Endothelial cell of umbilical vein (primary cell): ENCODE data around the gene MS4A6E. TPM values are rescaled to one million over a fixed set of nuclear protein-coding genes. Genes with fewer than 3 reads are reported as not detected.

Source experiments
- BruUV-seq: library from RNA; stranded (reverse); fragments of 400-500 nt; replicated peaks from 2 replicates; lab custom pipeline; 2021; lab: Mats Ljungman, UMichigan
- CTCF ChIA-PET: fragments of 300-600, 350-600 bp; sonication (Branson Sonifier 250); formaldehyde crosslinking; loops from one replicate; lab custom pipeline; 2021; ENCODE audit warnings: antibody characterized with exemption, inconsistent platforms; lab: Charles Lee
- POLR2A ChIA-PET: fragments of 300-600, 350-600 bp; sonication (Branson Sonifier 250); formaldehyde crosslinking; loops from one replicate; lab custom pipeline; 2021; ENCODE audit warnings: antibody characterized with exemption, inconsistent platforms; lab: Charles Lee
- DNase-seq: peaks from one replicate; pipeline ENCODE4 v3.0.0-alpha.2; 2011; ENCODE audit warnings: low read depth, low spot score
- FAIRE-seq: peaks from 2 replicates; lab custom pipeline; 2011; peaks lifted over from hg19 to GRCh38; lab: Jason Lieb, UNC
- H2AFZ ChIP-seq: 2 replicates; pipeline ENCODE4 v1.6.0; 2012; ENCODE audit warnings: low read depth, low read length, control low read depth, inconsistent platforms
- H3K27ac ChIP-seq: 2 replicates; pipeline ENCODE4 v1.5.1; 2011; ENCODE audit warnings: low read depth, mild to moderate bottlenecking, control low read depth, low read length, moderate library complexity; ENCODE audit not compliant: insufficient read depth
- H3K27me3 ChIP-seq, 2 experiments: 2 replicates each; pipeline versions ENCODE4 v1.6.0 to v1.6.1; 2011; ENCODE audit warnings: low read length in 2 of 2, mixed read lengths in 1 of 2; ENCODE audit not compliant: control insufficient read depth in 2 of 2, insufficient read depth in 2 of 2
- H3K36me3 ChIP-seq, 2 experiments: 2 replicates in 1 of 2; 3 replicates in 1 of 2; pipeline ENCODE4 v1.5.1; 2011; ENCODE audit warnings: low read length in 2 of 2, mild to moderate bottlenecking in 1 of 2, moderate library complexity in 1 of 2; ENCODE audit not compliant: control insufficient read depth in 2 of 2, insufficient read depth in 2 of 2; ENCODE audit errors: extremely low read depth in 1 of 2
- H3K4me1 ChIP-seq: 3 replicates; pipeline ENCODE4 v1.5.1; 2011; ENCODE audit warnings: mild to moderate bottlenecking, low read length; ENCODE audit not compliant: control insufficient read depth, insufficient read depth; ENCODE audit errors: extremely low read depth
- H3K4me2 ChIP-seq: 2 replicates; pipeline ENCODE4 v1.6.1; 2011; ENCODE audit warnings: low read length, control low read depth, mixed read lengths; ENCODE audit not compliant: insufficient read depth
- H3K4me3 ChIP-seq, 3 experiments: fragments of 200-600 bp in 1 of 3; sonication (generic), shearing (Covaris generic) in 1 of 3; replicated peaks in 1 of 3; 2 replicates each; pipeline ENCODE4 v1.5.1; 2011 to 2016; ENCODE audit warnings: control low read depth in 3 of 3, low read length in 3 of 3, mild to moderate bottlenecking in 2 of 3, inconsistent platforms in 1 of 3, low read depth in 1 of 3, moderate library complexity in 1 of 3; ENCODE audit not compliant: insufficient read depth in 1 of 3
- H3K79me2 ChIP-seq: 2 replicates; pipeline ENCODE4 v1.6.0; 2012; ENCODE audit warnings: low read length, inconsistent platforms; ENCODE audit not compliant: control insufficient read depth, insufficient read depth
- H3K9ac ChIP-seq: replicated peaks from 2 replicates; pipeline ENCODE3; 2011; ENCODE audit warnings: low read length, control low read depth; ENCODE audit not compliant: insufficient read depth; ENCODE audit errors: extremely low read depth
- H3K9me1 ChIP-seq: replicated peaks from 3 replicates; pipeline ENCODE4 v1.6.0; 2011; ENCODE audit warnings: mild to moderate bottlenecking, low read length; ENCODE audit not compliant: control insufficient read depth, insufficient read depth; ENCODE audit errors: extremely low read depth
- H3K9me3 ChIP-seq: replicated peaks from 2 replicates; pipeline ENCODE4 v1.5.1; 2012; ENCODE audit warnings: low read length, inconsistent platforms; ENCODE audit not compliant: control insufficient read depth, insufficient read depth
- H4K20me1 ChIP-seq: replicated peaks from 2 replicates; pipeline ENCODE3; 2011; ENCODE audit warnings: mild to moderate bottlenecking, low read length; ENCODE audit not compliant: control insufficient read depth, insufficient read depth; ENCODE audit errors: extremely low read depth
- CTCF ChIP-seq, 2 donors: IDR thresholded peaks; 1 replicate in 1 of 2; 2 replicates in 1 of 2; pipeline ENCODE4 v1.5.1; 2011; ENCODE audit warnings: low read length in 2 of 2, mild to moderate bottlenecking in 2 of 2, moderate library complexity in 2 of 2, control low read depth in 1 of 2, inconsistent platforms in 1 of 2, low read depth in 1 of 2; ENCODE audit not compliant: insufficient read depth in 1 of 2; ENCODE audit errors: extremely low read depth in 1 of 2
- EZH2 ChIP-seq: IDR thresholded peaks from 2 replicates; pipeline ENCODE4 v1.6.1; 2012; ENCODE audit warnings: borderline replicate concordance, low read depth, mild to moderate bottlenecking, moderate library complexity, low read length, inconsistent platforms; ENCODE audit not compliant: severe bottlenecking
- FOS ChIP-seq: IDR thresholded peaks from 2 replicates; pipeline ENCODE4 v1.6.1; 2011; ENCODE audit warnings: mild to moderate bottlenecking, low read length, moderate library complexity, borderline replicate concordance; ENCODE audit not compliant: insufficient read depth
- GATA2 ChIP-seq: IDR thresholded peaks from 2 replicates; pipeline ENCODE4 v1.7.0; 2011; ENCODE audit warnings: low read depth, mild to moderate bottlenecking, moderate library complexity, mixed read lengths, low read length; ENCODE audit not compliant: insufficient read length, insufficient read depth
- JUN ChIP-seq: IDR thresholded peaks from 2 replicates; pipeline ENCODE4 v1.6.1; 2011; ENCODE audit warnings: borderline replicate concordance, low read depth; ENCODE audit not compliant: insufficient read length, insufficient read depth
- MAX ChIP-seq: IDR thresholded peaks from 2 replicates; pipeline ENCODE4 v1.6.1; 2011; ENCODE audit not compliant: insufficient read depth, insufficient read length
- MYC ChIP-seq: IDR thresholded peaks from one replicate; pipeline ENCODE4 v1.6.1; 2011; ENCODE audit warnings: mild to moderate bottlenecking, low read depth, low read length
- POLR2A ChIP-seq: IDR thresholded peaks from 2 replicates; pipeline ENCODE4 v1.6.1; 2012; ENCODE audit warnings: low read depth, mild to moderate bottlenecking, control low read depth, low read length
- POLR2AphosphoS5 ChIP-seq: IDR thresholded peaks from 2 replicates; pipeline ENCODE4 v1.6.1; 2012; ENCODE audit warnings: low read depth, mild to moderate bottlenecking, control low read depth, low read length, moderate library complexity; ENCODE audit not compliant: insufficient read depth
- dilution Hi-C: fragments of 300-500 bp; cut with MboI; formaldehyde crosslinking; loops from one replicate; pipeline ENCODE4 v1.15.0; 2019; ENCODE audit warnings: low sequenced_read_pairs; ENCODE audit not compliant: extremely low pct_ligation_motif_present
- intact Hi-C: fragments of 100-400 bp; cut with micrococcal nuclease; formaldehyde crosslinking; loops from one replicate; pipeline ENCODE4 v1.10.0; 2022
- polyA plus RNA-seq, 4 experiments: library from polyadenylated mRNA; depleted of rRNA in 3 of 4; stranded (reverse) in 3 of 4; unstranded in 1 of 4; fragments of >200 nt; gene quantifications; 2 replicates each; pipeline versions ENCODE4 v1.2.1 to v1.2.3, GENCODE V29; 2011 to 2012; ENCODE audit warnings: missing spikeins in 1 of 4
- total RNA-seq: library from RNA; stranded (reverse); gene quantifications from 2 replicates; pipeline ENCODE4 v1.2.3, GENCODE V29; 2021

The MS4A6E gene
- total and polyA plus RNA-seq, 2 donors (not counting 3 experiments of a cell fraction or from before 2014, with no cell fraction given): not detected

- dilution Hi-C loops: no loop called here
Measured at GRCh38 chr11:60338053-60338452, 11.0 kb downstream of the MS4A6E start.

More at GRCh38 chr11:60338053-60338452, 11.0 kb downstream of the MS4A6E start:
- H2AFZ ChIP-seq: no peak overlapping the region
- no peaks in the 10 kb centered on the region for H3K9me3 ChIP-seq
- no peak overlapping the region for H3K4me2 ChIP-seq
- FAIRE-seq (no peak), DNase-seq (no peak)
- ChIA-PET CTCF (no interaction called here), POLR2A (no interaction called here)
- H4K20me1 ChIP-seq: no peaks in the 10 kb centered on the region
- no peaks in the 10 kb centered on the region for H3K79me2 ChIP-seq
- intact Hi-C loops: no loop called here
- no peak overlapping the region for H3K9ac ChIP-seq
- H3K9me1 ChIP-seq: no peaks in the 10 kb centered on the region
- no TSS peak for BruUV-seq
- H3K4me1 ChIP-seq: no peaks in the 10 kb centered on the region
- H3K36me3 ChIP-seq: no peaks in the 10 kb centered on the region
- H3K4me3 ChIP-seq: no peak overlapping the region
- peaks cover 2 to 4% of the 10 kb centered on the region in 2 experiments for H3K27me3 ChIP-seq
- no peak overlapping the region for H3K27ac ChIP-seq
- TF ChIP-seq EZH2: no peak
- no peak for TF ChIP-seq CTCF (IDR thresholded peaks at IDR 0.05; ENCODE audit: extremely low read depth in 1 of 2, insufficient read depth in 1 of 2, low read depth in 1 of 2, low read length in 2 of 2)
- no peak for TF ChIP-seq GATA2
- no peak for TF ChIP-seq MAX
- TF ChIP-seq POLR2AphosphoS5: no peak
- TF ChIP-seq JUN: no peak
- TF ChIP-seq MYC: no peak
- TF ChIP-seq FOS: no peak
- no peak for TF ChIP-seq POLR2A
